OCI-LY7 (cell line): ENCODE measurements around the gene GPR183.

Source experiments
- CTCF ChIP-seq: fragments of 200-600 bp; sonication (generic); conservative IDR thresholded peaks from 2 replicates; pipeline ENCODE4 v1.5.1; 2014; ENCODE audit warnings: mild to moderate bottlenecking, antibody characterized with exemption, low read length, moderate library complexity, mixed read lengths
- EZH2phosphoT487 ChIP-seq: fragments of 200-600 bp; sonication (generic); IDR thresholded peaks from 2 replicates; pipeline ENCODE4 v1.6.1; 2018; ENCODE audit warnings: low read depth, borderline replicate concordance, mild to moderate bottlenecking, mixed run types, antibody characterized with exemption, low read length, moderate library complexity, mixed read lengths

- TF ChIP-seq CTCF (no peak), EZH2phosphoT487 (no peak)
These were observed 15.3 kb upstream of the GPR183 start for GRCh38 chr13:99322297-99323103.
